Neural cell (in vitro differentiated cells): ENCODE measurements around the gene FNDC8.

Source experiments
- CTCF ChIP-seq: fragments of 450-650 bp; IDR thresholded peaks from 2 replicates; pipeline ENCODE4 v1.5.1; 2014; ENCODE audit warnings: antibody characterized with exemption, mild to moderate bottlenecking, moderate library complexity; ENCODE audit not compliant: poor library complexity, severe bottlenecking
- EP300 ChIP-seq: fragments of 450-650 bp; conservative IDR thresholded peaks from 2 replicates; pipeline ENCODE4 v1.6.1; 2014; ENCODE audit warnings: antibody characterized with exemption, mild to moderate bottlenecking, moderate library complexity; ENCODE audit not compliant: poor library complexity, severe bottlenecking
- EZH2 ChIP-seq: fragments of 200-600, 300-800 bp; shearing (Covaris generic), sonication (generic); IDR thresholded peaks from 2 replicates; pipeline ENCODE4 v1.6.1; 2014; ENCODE audit warnings: antibody characterized with exemption, low read length, borderline replicate concordance, mild to moderate bottlenecking; ENCODE audit not compliant: insufficient read depth, poor library complexity, severe bottlenecking
- POLR2AphosphoS5 ChIP-seq: IDR thresholded peaks from 2 replicates; pipeline ENCODE4 v1.6.1; 2012
- REST ChIP-seq: IDR thresholded peaks from 2 replicates; pipeline ENCODE4 v1.6.1; 2012; ENCODE audit warnings: borderline replicate concordance

GRCh38 chr17:35079547-35080423 lies 41.6 kb upstream of the FNDC8 start:
- no peak for TF ChIP-seq POLR2AphosphoS5
- no peak for TF ChIP-seq CTCF
- TF ChIP-seq EZH2: no peak
- no peak for TF ChIP-seq EP300
- no peak for TF ChIP-seq REST
